Loucy (cell line): ENCODE results near the gene ZNF598.

Experiments
- H2AFZ ChIP-seq: fragments of 200-600 bp; sonication (generic); 2 replicates; pipeline ENCODE4 v1.6.0; 2016; ENCODE audit warnings: antibody characterized with exemption, mild to moderate bottlenecking, low read length, moderate library complexity
- H3F3A ChIP-seq: fragments of 200-600 bp; 2 replicates; pipeline ENCODE4 v1.6.0; 2016; ENCODE audit warnings: antibody characterized with exemption, low read depth, mild to moderate bottlenecking
- H3K27me3 ChIP-seq: fragments of 200-600 bp; sonication (generic); 2 replicates; pipeline ENCODE4 v1.6.1; 2014; ENCODE audit warnings: low read length, mild to moderate bottlenecking; ENCODE audit not compliant: insufficient read depth, poor library complexity, severe bottlenecking
- H3K36me3 ChIP-seq: fragments of 200-600 bp; sonication (generic); 2 replicates; pipeline ENCODE4 v1.6.1; 2016; ENCODE audit warnings: low read length; ENCODE audit not compliant: insufficient read depth
- H3K4me1 ChIP-seq: fragments of 200-600 bp; sonication (generic); 2 replicates; pipeline ENCODE4 v1.5.1; 2014; ENCODE audit warnings: low read length, mild to moderate bottlenecking; ENCODE audit not compliant: insufficient read depth, poor library complexity, severe bottlenecking
- H3K4me2 ChIP-seq: fragments of 200-600 bp; sonication (generic); 2 replicates; pipeline ENCODE4 v1.6.0; 2014; ENCODE audit warnings: antibody characterized with exemption, low read length, low read depth, mild to moderate bottlenecking; ENCODE audit not compliant: poor library complexity, severe bottlenecking
- H3K4me3 ChIP-seq: fragments of 200-600 bp; sonication (generic); 2 replicates; pipeline ENCODE4 v1.5.1; 2014; ENCODE audit warnings: low read length, mild to moderate bottlenecking, mixed read lengths; ENCODE audit not compliant: poor library complexity, severe bottlenecking
- H3K79me2 ChIP-seq: fragments of 200-600 bp; sonication (generic); 2 replicates; pipeline ENCODE4 v1.6.1; 2014; ENCODE audit warnings: low read length; ENCODE audit not compliant: insufficient read depth
- H3K9ac ChIP-seq: fragments of 200-600 bp; sonication (generic); 2 replicates; pipeline ENCODE4 v1.6.0; 2014; ENCODE audit warnings: mild to moderate bottlenecking, low read depth, low read length, moderate library complexity; ENCODE audit not compliant: poor library complexity, severe bottlenecking
- H3K9me2 ChIP-seq: fragments of 200-600 bp; sonication (generic); replicated peaks from 2 replicates; pipeline ENCODE4 v1.6.1; 2016; ENCODE audit warnings: low read depth, low read length, mixed read lengths
- H3K9me3 ChIP-seq: fragments of 200-600 bp; sonication (generic); 2 replicates; pipeline ENCODE4 v1.6.1; 2014; ENCODE audit warnings: mild to moderate bottlenecking, antibody characterized with exemption, low read length, low read depth; ENCODE audit not compliant: insufficient read depth
- H4K20me1 ChIP-seq: fragments of 200-600 bp; sonication (generic); 2 replicates; pipeline ENCODE4 v1.6.0; 2014; ENCODE audit warnings: antibody characterized with exemption, low read length, mild to moderate bottlenecking; ENCODE audit not compliant: insufficient read depth, poor library complexity, severe bottlenecking
- CTCF ChIP-seq: fragments of 200-600 bp; sonication (generic); conservative IDR thresholded peaks from 2 replicates; pipeline ENCODE4 v1.5.1; 2014; ENCODE audit warnings: mild to moderate bottlenecking, antibody characterized with exemption, low read length
- EZH2phosphoT487 ChIP-seq: fragments of 200-600 bp; IDR thresholded peaks from 2 replicates; pipeline ENCODE4 v1.6.1; 2018; ENCODE audit warnings: antibody characterized with exemption, mild to moderate bottlenecking, moderate library complexity, borderline replicate concordance

Gene ZNF598

GRCh38 chr16:2057438-2057837 lies 47.8 kb upstream of the ZNF598 start:
- no peaks in the 10 kb centered on the region for H3K27me3 ChIP-seq
- no peaks in the 10 kb centered on the region for H3F3A ChIP-seq
- H3K4me3 ChIP-seq, result no peak overlapping the region
- no peaks in the 10 kb centered on the region for H3K9me3 ChIP-seq
- H4K20me1 ChIP-seq, result no peaks in the 10 kb centered on the region
- H2AFZ ChIP-seq, result no peak overlapping the region
- H3K4me1 ChIP-seq, result no peaks in the 10 kb centered on the region
- no peak overlapping the region for H3K4me2 ChIP-seq
- TF ChIP-seq EZH2phosphoT487, result no peak
- no peak for TF ChIP-seq CTCF
- H3K9ac ChIP-seq, result no peak overlapping the region
- H3K9me2 ChIP-seq, result no peaks in the 10 kb centered on the region
- H3K36me3 ChIP-seq, result no peaks in the 10 kb centered on the region
- H3K79me2 ChIP-seq, result no peaks in the 10 kb centered on the region

- Histone ChIP-seq H3K4me3 (no peak overlapping the region), H3K4me1 (no peaks in the 10 kb centered on the region), H3K9me2 (no peaks in the 10 kb centered on the region), H3K4me2 (no peak overlapping the region), H3K36me3 (no peaks in the 10 kb centered on the region), H3K27me3 (no peaks in the 10 kb centered on the region), H3K9me3 (no peaks in the 10 kb centered on the region), H3F3A (no peaks in the 10 kb centered on the region), H3K79me2 (no peaks in the 10 kb centered on the region), H3K9ac (no peak overlapping the region), H4K20me1 (no peaks in the 10 kb centered on the region), H2AFZ (no peak overlapping the region)
- no peak for TF ChIP-seq CTCF
- TF ChIP-seq EZH2phosphoT487, result no peak
These were observed 47.2 kb upstream of the ZNF598 start for GRCh38 chr16:2056681-2057407.

- no peaks in the 10 kb centered on the region for H3K4me1 ChIP-seq
- no peak overlapping the region for H3K4me2 ChIP-seq
- H3F3A ChIP-seq, result no peaks in the 10 kb centered on the region
- no peaks in the 10 kb centered on the region for H3K9me3 ChIP-seq
- H3K36me3 ChIP-seq, result no peaks in the 10 kb centered on the region
- H4K20me1 ChIP-seq, result no peaks in the 10 kb centered on the region
- H3K9ac ChIP-seq, result no peak overlapping the region
- no peak for TF ChIP-seq CTCF
- no peak for TF ChIP-seq EZH2phosphoT487
- H3K9me2 ChIP-seq, result no peaks in the 10 kb centered on the region
- no peak overlapping the region for H2AFZ ChIP-seq
- H3K27me3 ChIP-seq, result no peaks in the 10 kb centered on the region
- H3K79me2 ChIP-seq, result no peaks in the 10 kb centered on the region
- no peak overlapping the region for H3K4me3 ChIP-seq
These were observed 46.5 kb upstream of the ZNF598 start for GRCh38 chr16:2056077-2056476.
